MM.1S (cell line): Measurements from ENCODE around the gene ZNF566.

Experiments used
- CTCF ChIP-seq: fragments of 300-600 bp; sonication (generic); IDR thresholded peaks from 2 replicates; pipeline ENCODE4 v1.5.1; 2016; ENCODE audit warnings: antibody characterized with exemption, low read length, mixed read lengths
- EZH2 ChIP-seq: fragments of 300-600 bp; sonication (generic); optimal IDR thresholded peaks from 2 replicates; pipeline ENCODE3; 2017; ENCODE audit warnings: low read depth, mild to moderate bottlenecking, antibody characterized with exemption, low read length, mixed read lengths
- EZH2phosphoT487 ChIP-seq: fragments of 300-600 bp; sonication (generic); IDR thresholded peaks from 2 replicates; pipeline ENCODE4 v1.6.1; 2018; ENCODE audit warnings: antibody characterized with exemption, low read length

- TF ChIP-seq CTCF (no peak), EZH2 (no peak), EZH2phosphoT487 (no peak)
Observed at GRCh38 chr19:36449059-36449670, 40.2 kb downstream of the ZNF566 start.
